Ishikawa (cell line): Measurements from ENCODE around the gene PROSER1.

Experiments
- CEBPB ChIP-seq: IDR thresholded peaks from 2 replicates; pipeline ENCODE4 v1.6.1; 2012
- CREB1 ChIP-seq: IDR thresholded peaks from 2 replicates; pipeline ENCODE4 v1.6.1; 2012; ENCODE audit warnings: low read depth
- EGR1 ChIP-seq: IDR thresholded peaks from 2 replicates; pipeline ENCODE4 v1.6.1; 2012
- EP300 ChIP-seq: IDR thresholded peaks from 2 replicates; pipeline ENCODE4 v1.6.1; 2012; ENCODE audit warnings: borderline replicate concordance
- FOXM1 ChIP-seq: IDR thresholded peaks from 2 replicates; pipeline ENCODE4 v1.6.1; 2012; ENCODE audit warnings: low read depth, borderline replicate concordance
- NFIC ChIP-seq: IDR thresholded peaks from 2 replicates; pipeline ENCODE4 v1.6.1; 2012
- RAD21 ChIP-seq: IDR thresholded peaks from 2 replicates; pipeline ENCODE4 v1.6.1; 2012; ENCODE audit warnings: low read depth
- REST ChIP-seq: IDR thresholded peaks from 2 replicates; pipeline ENCODE4 v1.6.1; 2012; ENCODE audit warnings: low read depth, mild to moderate bottlenecking
- TAF1 ChIP-seq: IDR thresholded peaks from 2 replicates; pipeline ENCODE4 v1.6.1; 2012; ENCODE audit warnings: low read depth, mild to moderate bottlenecking
- TCF12 ChIP-seq: IDR thresholded peaks from 2 replicates; pipeline ENCODE4 v1.6.1; 2012; ENCODE audit warnings: low read depth
- TEAD4 ChIP-seq: IDR thresholded peaks from 2 replicates; pipeline ENCODE4 v1.6.1; 2012
- YY1 ChIP-seq: IDR thresholded peaks from 2 replicates; pipeline ENCODE4 v1.6.1; 2012; ENCODE audit warnings: low read depth
- ZBTB7A ChIP-seq: IDR thresholded peaks from 2 replicates; pipeline ENCODE4 v1.6.1; 2012; ENCODE audit warnings: low read depth
- TF ChIP-seq, protein P1 (sequence below): IDR thresholded peaks from 2 replicates; pipeline ENCODE4 v1.6.1; 2012
- TF ChIP-seq, protein P2 (sequence below): IDR thresholded peaks from 2 replicates; pipeline ENCODE4 v1.6.1; 2012

The PROSER1 gene

DNA sequence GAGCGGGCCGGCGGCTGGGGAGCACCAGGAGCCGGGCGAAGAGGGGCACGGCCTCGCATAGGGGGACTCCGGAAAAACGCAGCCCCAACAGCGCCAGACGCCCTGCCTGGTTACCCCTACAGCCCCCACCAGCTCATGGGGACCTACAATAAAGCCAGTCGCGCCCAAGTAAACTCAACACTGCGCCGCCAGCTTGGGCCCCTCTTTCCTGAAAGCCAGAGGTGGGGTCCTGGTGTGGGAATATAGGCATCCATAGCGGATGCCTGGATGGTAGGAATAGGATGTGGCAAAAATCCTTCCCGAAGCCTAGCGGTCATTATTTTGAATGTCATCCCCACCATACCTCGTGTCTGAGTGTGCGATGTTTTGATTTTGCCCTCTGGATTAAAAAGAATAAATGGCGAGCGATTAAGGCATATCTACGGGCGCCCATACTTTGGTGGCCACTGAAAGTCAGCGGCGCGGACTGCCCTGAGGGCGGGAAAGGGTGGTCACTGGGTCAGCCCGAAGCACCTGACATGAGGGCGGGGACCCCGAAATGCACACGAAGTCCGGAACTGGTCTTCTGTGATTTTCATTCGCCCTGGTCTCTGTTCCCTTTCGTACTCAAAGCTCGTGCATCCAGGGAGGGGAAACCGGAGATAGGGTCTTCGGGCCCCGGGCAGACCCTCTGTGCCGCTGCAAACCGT lies at the start of gene PROSER1, which contains the start of gene NHLRC3:
TSS of gene PROSER1 (minus strand) at position 210 of the 689 bp plus-strand sequence. CDS start 847 bp downstream, outside the sequence.
TSS of gene NHLRC3 (plus strand) at position 577 of the 689 bp plus-strand sequence. CDS start 184 bp downstream, outside the sequence.
- TF ChIP-seq TAF1 (peak; percentile 69), RAD21 (no peak), REST (no peak), EGR1 (no peak), TCF12 (0 out of 2 replicates have a peak, but pooled peaks have one; percentile 21), ZBTB7A (peak; percentile 72; the same call in 1 of the 2 replicates), NFIC (no peak), CREB1 (peak; percentile 87), CEBPB (no peak), FOXM1 (no peak), TEAD4 (no peak), EP300 (no peak), YY1 (peak; percentile 45; the same call in 1 of the 2 replicates)
- TF ChIP-seq, protein P1, sequence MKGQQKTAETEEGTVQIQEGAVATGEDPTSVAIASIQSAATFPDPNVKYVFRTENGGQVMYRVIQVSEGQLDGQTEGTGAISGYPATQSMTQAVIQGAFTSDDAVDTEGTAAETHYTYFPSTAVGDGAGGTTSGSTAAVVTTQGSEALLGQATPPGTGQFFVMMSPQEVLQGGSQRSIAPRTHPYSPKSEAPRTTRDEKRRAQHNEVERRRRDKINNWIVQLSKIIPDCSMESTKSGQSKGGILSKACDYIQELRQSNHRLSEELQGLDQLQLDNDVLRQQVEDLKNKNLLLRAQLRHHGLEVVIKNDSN = peak; percentile 76
- TF ChIP-seq, protein P2, sequence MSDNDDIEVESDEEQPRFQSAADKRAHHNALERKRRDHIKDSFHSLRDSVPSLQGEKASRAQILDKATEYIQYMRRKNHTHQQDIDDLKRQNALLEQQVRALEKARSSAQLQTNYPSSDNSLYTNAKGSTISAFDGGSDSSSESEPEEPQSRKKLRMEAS = peak; percentile 93

DNA sequence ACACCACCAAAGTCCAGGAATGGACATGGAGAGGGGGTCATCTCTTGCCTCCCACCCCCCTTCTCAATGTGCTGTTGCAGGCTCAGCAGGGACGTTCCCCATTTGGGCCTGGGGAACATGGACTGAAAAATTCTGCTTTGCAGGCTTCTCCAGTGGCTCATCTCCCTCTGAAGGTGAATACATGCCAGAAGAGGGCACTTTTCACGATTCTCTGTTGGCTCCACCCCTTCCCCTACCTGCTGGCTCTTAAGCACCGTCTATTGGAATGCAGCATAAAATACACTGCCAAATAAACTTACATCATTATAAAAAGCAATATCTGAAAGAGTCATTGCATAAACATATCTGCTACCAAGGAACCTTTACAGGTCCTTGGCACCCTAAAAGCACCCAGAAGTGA lies 36.1 kb upstream of the PROSER1 start:
- no peak for TF ChIP-seq CEBPB
- TF ChIP-seq FOXM1 = no peak
- TF ChIP-seq RAD21 = no peak
- TF ChIP-seq TAF1 = no peak
- TF ChIP-seq TEAD4 = no peak
- no peak for TF ChIP-seq REST
- TF ChIP-seq, protein P2 = no peak
- no peak for TF ChIP-seq ZBTB7A
- no peak for TF ChIP-seq EP300
- no peak for TF ChIP-seq YY1
- TF ChIP-seq, protein P1 = no peak
- no peak for TF ChIP-seq CREB1

DNA sequence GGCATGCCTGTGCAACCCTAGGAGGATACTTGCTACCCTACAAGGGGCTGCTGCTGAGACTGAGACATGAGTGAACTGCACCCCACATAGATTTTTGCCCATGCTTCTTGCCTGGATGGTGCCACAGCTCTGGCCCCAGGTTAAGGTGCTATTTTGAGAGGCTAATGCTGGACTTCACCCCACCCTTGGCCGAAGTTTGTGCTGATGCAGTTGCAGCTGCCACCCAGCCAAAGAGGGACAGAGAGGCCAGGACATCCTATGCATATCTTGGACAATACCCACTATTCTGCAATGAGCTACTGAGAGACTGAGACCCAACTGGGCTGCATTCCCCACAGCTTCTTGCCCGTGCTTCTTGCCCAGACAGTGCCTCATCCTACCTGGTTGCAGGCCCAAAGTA lies 35.0 kb upstream of the PROSER1 start:
- TF ChIP-seq FOXM1 (no peak), CEBPB (no peak), CREB1 (no peak), RAD21 (no peak), EGR1 (no peak), YY1 (no peak), REST (no peak), ZBTB7A (no peak), TCF12 (no peak), TAF1 (no peak), EP300 (no peak), NFIC (no peak)
- TF ChIP-seq, protein P1 = no peak
